Liver (tissue), 9 donors: ENCODE data around the gene HOXB13. TPM values are rescaled to one million over a fixed set of nuclear protein-coding genes. Genes with fewer than 3 reads are reported as not detected.
"Not testable (repeated sequence)": the region's sequence is repeated elsewhere in the genome, so short reads cannot be mapped to it uniquely, and the experiment has no call there.

ENCODE experiments used
- DNase-seq: peaks from one replicate; pipeline ENCODE4 v3.0.0-alpha.2; 2017; ENCODE audit warnings: low spot score
- H3K27ac ChIP-seq, 2 donors: one replicate each; pipeline ENCODE4 v1.7.0; 2013; ENCODE audit warnings: inconsistent platforms in 2 of 2, low read length in 2 of 2, control low read depth in 1 of 2, low read depth in 1 of 2, mild to moderate bottlenecking in 1 of 2
- H3K27me3 ChIP-seq, 4 donors: one replicate each; pipeline versions ENCODE4 v1.6.1 to v1.7.0; 2013; ENCODE audit warnings: low read length in 3 of 4, inconsistent platforms in 1 of 4, mild to moderate bottlenecking in 1 of 4, moderate library complexity in 1 of 4; ENCODE audit not compliant: control insufficient read depth in 4 of 4, insufficient read depth in 4 of 4
- H3K36me3 ChIP-seq, 4 donors: one replicate each; pipeline versions ENCODE4 v1.6.1 to v1.7.0; 2013; ENCODE audit warnings: low read length in 3 of 4, mild to moderate bottlenecking in 3 of 4, low read depth in 1 of 4, moderate library complexity in 1 of 4; ENCODE audit not compliant: control insufficient read depth in 4 of 4, insufficient read depth in 3 of 4
- H3K4me1 ChIP-seq, 4 donors: one replicate each; pipeline versions ENCODE4 v1.6.1 to v1.7.0; 2013; ENCODE audit warnings: low read length in 3 of 4, mild to moderate bottlenecking in 3 of 4, moderate library complexity in 1 of 4; ENCODE audit not compliant: control insufficient read depth in 4 of 4, insufficient read depth in 4 of 4
- H3K4me3 ChIP-seq, 3 donors: one replicate each; pipeline versions ENCODE4 v1.6.1 to v1.7.0; 2013; ENCODE audit warnings: low read length in 3 of 3, control low read depth in 1 of 3, low read depth in 1 of 3, mild to moderate bottlenecking in 1 of 3
- H3K9ac ChIP-seq, 2 donors: one replicate each; pipeline ENCODE4 v1.7.0; 2013; ENCODE audit warnings: low read length in 2 of 2, mild to moderate bottlenecking in 2 of 2, moderate library complexity in 2 of 2, control low read depth in 1 of 2, low read depth in 1 of 2
- H3K9me3 ChIP-seq, 4 donors: one replicate each; pipeline versions ENCODE4 v1.6.1 to v1.7.0; 2013; ENCODE audit warnings: low read length in 3 of 4; ENCODE audit not compliant: control insufficient read depth in 4 of 4
- EGR1 ChIP-seq, 2 donors: IDR thresholded peaks; 2 replicates each; pipeline ENCODE4 v1.6.1; 2016 to 2018; ENCODE audit warnings: antibody characterized with exemption in 2 of 2, low read depth in 2 of 2
- FOXA1 ChIP-seq: IDR thresholded peaks from 2 replicates; pipeline ENCODE4 v1.6.1; 2016; ENCODE audit warnings: antibody characterized with exemption
- FOXA2 ChIP-seq: IDR thresholded peaks from 2 replicates; pipeline ENCODE4 v1.6.1; 2016; ENCODE audit warnings: antibody characterized with exemption
- GABPA ChIP-seq, 2 donors: IDR thresholded peaks in 1 of 2; conservative IDR thresholded peaks in 1 of 2; 2 replicates each; pipeline ENCODE4 v1.6.1; 2016; ENCODE audit warnings: antibody characterized with exemption in 2 of 2, mild to moderate bottlenecking in 1 of 2, moderate library complexity in 1 of 2
- HNF4A ChIP-seq, 2 donors: conservative IDR thresholded peaks; 2 replicates each; pipeline ENCODE4 v1.6.1; 2016; ENCODE audit warnings: antibody characterized with exemption in 2 of 2, mild to moderate bottlenecking in 2 of 2
- HNF4G ChIP-seq: IDR thresholded peaks from 2 replicates; pipeline ENCODE4 v1.6.1; 2016; ENCODE audit warnings: antibody characterized with exemption
- JUND ChIP-seq, 2 donors: IDR thresholded peaks; 2 replicates each; pipeline ENCODE4 v1.6.1; 2016; ENCODE audit warnings: antibody characterized with exemption in 2 of 2
- NR2F2 ChIP-seq: IDR thresholded peaks from 2 replicates; pipeline ENCODE4 v1.6.1; 2016; ENCODE audit warnings: antibody characterized with exemption
- RAD21 ChIP-seq, 2 donors: IDR thresholded peaks; 2 replicates each; pipeline ENCODE4 v1.6.1; 2016; ENCODE audit warnings: antibody characterized with exemption in 2 of 2, mild to moderate bottlenecking in 2 of 2
- TAF1 ChIP-seq: conservative IDR thresholded peaks from 2 replicates; pipeline ENCODE4 v1.6.1; 2016; ENCODE audit warnings: antibody characterized with exemption, mild to moderate bottlenecking
- YY1 ChIP-seq: IDR thresholded peaks from 2 replicates; pipeline ENCODE4 v1.6.1; 2016; ENCODE audit warnings: antibody characterized with exemption, mild to moderate bottlenecking
- WGBS: extraction: QIAGEN DNeasy Blood & Tissue Kit; methylation state at CpG from one replicate; pipeline ENCODE4 v1.1.7; 2013; 5-methylcytosine and 5-hydroxymethylcytosine counted together
- polyA plus RNA-seq, 2 donors: library from polyadenylated mRNA; stranded (reverse) in 1 of 2; unstranded in 1 of 2; fragments of 200-250 nt in 1 of 2; fragments of >200 nt in 1 of 2; fragmentation: Nextera tagmentation in 1 of 2; extraction: Ambion mirVana in 1 of 2; gene quantifications; one replicate each; pipeline versions ENCODE4 v1.2.1 to v1.2.3, GENCODE V29; 2013 to 2015
- total RNA-seq, 2 donors: library from RNA; depleted of rRNA; stranded (reverse); fragments of >200 nt; gene quantifications; one replicate each; pipeline ENCODE4 v1.2.3, GENCODE V29; 2014
- TF ChIP-seq, protein P1 (sequence below): IDR thresholded peaks from 2 replicates; pipeline ENCODE4 v1.6.1; 2016; ENCODE audit warnings: antibody characterized with exemption
- TF ChIP-seq, protein P2 (sequence below): fragments of 150-350 bp; IDR thresholded peaks from 2 replicates; pipeline ENCODE4 v1.5.1; 2017; ENCODE audit warnings: improper control_type of control experiment, low read depth, low read length; ENCODE audit not compliant: missing input control
- TF ChIP-seq, protein P3 (sequence below): IDR thresholded peaks from 2 replicates; pipeline ENCODE4 v1.6.1; 2016; ENCODE audit warnings: antibody characterized with exemption
- TF ChIP-seq, protein P4 (sequence below): IDR thresholded peaks from 2 replicates; pipeline ENCODE4 v1.6.1; 2016; ENCODE audit warnings: antibody characterized with exemption
- TF ChIP-seq, protein P5 (sequence below): IDR thresholded peaks from 2 replicates; pipeline ENCODE4 v1.6.1; 2016; ENCODE audit warnings: antibody characterized with exemption, mild to moderate bottlenecking
- donor health status: healthy.
- donor health status: healthy.
- donor health status: healthy.
- donor health status: healthy.
- donor health status: healthy.

The HOXB13 gene
- total and polyA plus RNA-seq, 4 donors, result not detected

DNA sequence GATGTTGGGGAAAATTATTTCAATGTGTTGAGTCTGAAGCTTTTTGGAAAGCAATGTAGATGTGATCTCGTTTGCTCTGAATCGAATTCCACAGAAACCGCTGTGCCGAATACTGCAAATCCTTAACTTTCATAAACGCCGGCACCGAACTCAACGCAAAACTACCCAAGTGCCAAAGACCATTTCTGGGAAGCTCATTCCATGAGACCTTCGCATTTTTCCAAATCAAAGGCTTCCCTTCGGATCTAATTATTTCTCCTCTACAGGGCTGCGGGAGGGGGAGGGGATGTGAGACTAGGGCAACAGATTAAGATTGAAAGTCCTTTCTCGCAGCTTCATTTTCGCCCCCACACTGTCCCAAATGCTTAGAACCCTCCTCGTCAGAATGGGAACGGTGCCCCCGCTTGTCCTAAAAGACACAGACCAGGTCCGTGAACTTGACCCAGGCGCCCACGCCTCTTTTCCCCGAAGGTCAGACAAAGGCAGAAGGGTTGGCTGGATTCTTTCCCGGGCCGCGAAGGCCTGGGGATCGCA, 10.3 kb downstream of the HOXB13 start:
- Histone ChIP-seq H3K27ac (no peak overlapping the region), H3K9me3 (peaks cover 0 to 11% (median 0%) of the 10 kb centered on the region in 4 donors), H3K4me1 (peaks cover 0 to 10% (median under 1%) of the 10 kb centered on the region in 4 donors), H3K4me3 (no peak overlapping the region), H3K9ac (no peak overlapping the region), H3K36me3 (no peaks in the 10 kb centered on the region), H3K27me3 (peaks cover 6 to 39% (median 25%) of the 10 kb centered on the region in 4 donors)
- no peak for TF ChIP-seq FOXA2
- TF ChIP-seq GABPA (IDR thresholded peaks at IDR 0.05 in 1 of 2, conservative IDR thresholded peaks at IDR 0.05 in 1 of 2), result no peak
- TF ChIP-seq, protein P1, sequence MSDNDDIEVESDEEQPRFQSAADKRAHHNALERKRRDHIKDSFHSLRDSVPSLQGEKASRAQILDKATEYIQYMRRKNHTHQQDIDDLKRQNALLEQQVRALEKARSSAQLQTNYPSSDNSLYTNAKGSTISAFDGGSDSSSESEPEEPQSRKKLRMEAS, result no peak
- no peak for TF ChIP-seq TAF1
- WGBS, result 13% methylated on average over 24 of the region's 24 CpGs
- DNase-seq, result no peak

DNA sequence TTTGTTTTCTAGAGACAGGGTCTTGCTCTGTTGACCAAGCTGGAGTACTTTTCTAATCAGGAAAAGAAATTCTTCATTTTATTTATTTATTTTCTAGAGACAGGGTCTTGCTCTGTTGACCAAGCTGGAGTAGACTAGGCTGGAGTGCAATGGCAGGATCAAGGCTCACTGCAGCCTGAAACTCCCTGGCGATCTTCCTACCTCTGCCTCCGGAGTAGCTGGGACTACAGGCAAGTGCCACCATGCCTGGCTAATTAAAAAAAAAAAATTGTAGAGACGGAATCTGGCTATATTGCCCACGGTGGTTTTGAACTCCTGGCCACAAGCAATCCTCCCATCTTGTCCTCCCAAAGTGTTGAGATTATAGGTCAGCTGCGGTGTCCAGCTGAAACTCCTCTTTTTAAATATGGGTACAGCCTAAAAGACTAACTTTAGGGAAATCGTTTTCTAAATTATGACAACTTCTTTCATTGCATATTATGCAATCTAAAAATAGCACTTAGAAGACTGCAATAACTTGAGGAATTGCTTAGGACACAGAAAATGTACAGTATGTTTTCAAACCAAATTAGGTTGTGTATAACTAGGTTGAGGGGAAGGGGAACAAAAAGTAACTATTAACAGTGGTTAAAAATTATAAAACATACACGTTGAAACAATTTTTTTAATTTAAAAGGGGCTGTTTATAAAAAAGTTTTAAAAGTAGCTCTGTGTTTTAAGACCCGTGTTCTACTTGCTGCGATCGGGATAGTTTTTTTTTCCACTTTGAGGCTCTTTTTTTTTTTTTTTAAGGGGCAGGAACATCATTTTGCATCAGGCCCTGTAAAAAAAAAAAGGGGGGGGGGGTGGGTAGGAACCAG, 11.0 kb downstream of the HOXB13 start:
- Histone ChIP-seq H3K9me3 (peaks cover 0 to 11% (median 0%) of the 10 kb centered on the region in 4 donors), H3K4me1 (peaks cover 0 to 8% (median 0%) of the 10 kb centered on the region in 4 donors), H3K4me3 (no peak overlapping the region), H3K9ac (no peak overlapping the region), H3K36me3 (no peaks in the 10 kb centered on the region), H3K27ac (no peak overlapping the region), H3K27me3 (peaks cover 6 to 42% (median 26%) of the 10 kb centered on the region in 4 donors)
- WGBS, result 12% methylated on average over 10 of the region's 10 CpGs
- DNase-seq, result no peak
- TF ChIP-seq JUND (IDR thresholded peaks at IDR 0.05), result no peak
- TF ChIP-seq, protein P2, sequence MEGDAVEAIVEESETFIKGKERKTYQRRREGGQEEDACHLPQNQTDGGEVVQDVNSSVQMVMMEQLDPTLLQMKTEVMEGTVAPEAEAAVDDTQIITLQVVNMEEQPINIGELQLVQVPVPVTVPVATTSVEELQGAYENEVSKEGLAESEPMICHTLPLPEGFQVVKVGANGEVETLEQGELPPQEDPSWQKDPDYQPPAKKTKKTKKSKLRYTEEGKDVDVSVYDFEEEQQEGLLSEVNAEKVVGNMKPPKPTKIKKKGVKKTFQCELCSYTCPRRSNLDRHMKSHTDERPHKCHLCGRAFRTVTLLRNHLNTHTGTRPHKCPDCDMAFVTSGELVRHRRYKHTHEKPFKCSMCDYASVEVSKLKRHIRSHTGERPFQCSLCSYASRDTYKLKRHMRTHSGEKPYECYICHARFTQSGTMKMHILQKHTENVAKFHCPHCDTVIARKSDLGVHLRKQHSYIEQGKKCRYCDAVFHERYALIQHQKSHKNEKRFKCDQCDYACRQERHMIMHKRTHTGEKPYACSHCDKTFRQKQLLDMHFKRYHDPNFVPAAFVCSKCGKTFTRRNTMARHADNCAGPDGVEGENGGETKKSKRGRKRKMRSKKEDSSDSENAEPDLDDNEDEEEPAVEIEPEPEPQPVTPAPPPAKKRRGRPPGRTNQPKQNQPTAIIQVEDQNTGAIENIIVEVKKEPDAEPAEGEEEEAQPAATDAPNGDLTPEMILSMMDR, result no peak
- TF ChIP-seq HNF4G, result no peak
- TF ChIP-seq, protein P3, sequence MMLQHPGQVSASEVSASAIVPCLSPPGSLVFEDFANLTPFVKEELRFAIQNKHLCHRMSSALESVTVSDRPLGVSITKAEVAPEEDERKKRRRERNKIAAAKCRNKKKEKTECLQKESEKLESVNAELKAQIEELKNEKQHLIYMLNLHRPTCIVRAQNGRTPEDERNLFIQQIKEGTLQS, result no peak
- no peak for TF ChIP-seq TAF1
- no peak for TF ChIP-seq RAD21 (IDR thresholded peaks at IDR 0.05)
- TF ChIP-seq NR2F2, result no peak
- TF ChIP-seq, protein P4, sequence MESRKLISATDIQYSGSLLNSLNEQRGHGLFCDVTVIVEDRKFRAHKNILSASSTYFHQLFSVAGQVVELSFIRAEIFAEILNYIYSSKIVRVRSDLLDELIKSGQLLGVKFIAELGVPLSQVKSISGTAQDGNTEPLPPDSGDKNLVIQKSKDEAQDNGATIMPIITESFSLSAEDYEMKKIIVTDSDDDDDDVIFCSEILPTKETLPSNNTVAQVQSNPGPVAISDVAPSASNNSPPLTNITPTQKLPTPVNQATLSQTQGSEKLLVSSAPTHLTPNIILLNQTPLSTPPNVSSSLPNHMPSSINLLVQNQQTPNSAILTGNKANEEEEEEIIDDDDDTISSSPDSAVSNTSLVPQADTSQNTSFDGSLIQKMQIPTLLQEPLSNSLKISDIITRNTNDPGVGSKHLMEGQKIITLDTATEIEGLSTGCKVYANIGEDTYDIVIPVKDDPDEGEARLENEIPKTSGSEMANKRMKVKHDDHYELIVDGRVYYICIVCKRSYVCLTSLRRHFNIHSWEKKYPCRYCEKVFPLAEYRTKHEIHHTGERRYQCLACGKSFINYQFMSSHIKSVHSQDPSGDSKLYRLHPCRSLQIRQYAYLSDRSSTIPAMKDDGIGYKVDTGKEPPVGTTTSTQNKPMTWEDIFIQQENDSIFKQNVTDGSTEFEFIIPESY, result no peak
- no peak for TF ChIP-seq EGR1 (IDR thresholded peaks at IDR 0.05; ENCODE audit: low read depth in 2 of 2)
- TF ChIP-seq, protein P5, sequence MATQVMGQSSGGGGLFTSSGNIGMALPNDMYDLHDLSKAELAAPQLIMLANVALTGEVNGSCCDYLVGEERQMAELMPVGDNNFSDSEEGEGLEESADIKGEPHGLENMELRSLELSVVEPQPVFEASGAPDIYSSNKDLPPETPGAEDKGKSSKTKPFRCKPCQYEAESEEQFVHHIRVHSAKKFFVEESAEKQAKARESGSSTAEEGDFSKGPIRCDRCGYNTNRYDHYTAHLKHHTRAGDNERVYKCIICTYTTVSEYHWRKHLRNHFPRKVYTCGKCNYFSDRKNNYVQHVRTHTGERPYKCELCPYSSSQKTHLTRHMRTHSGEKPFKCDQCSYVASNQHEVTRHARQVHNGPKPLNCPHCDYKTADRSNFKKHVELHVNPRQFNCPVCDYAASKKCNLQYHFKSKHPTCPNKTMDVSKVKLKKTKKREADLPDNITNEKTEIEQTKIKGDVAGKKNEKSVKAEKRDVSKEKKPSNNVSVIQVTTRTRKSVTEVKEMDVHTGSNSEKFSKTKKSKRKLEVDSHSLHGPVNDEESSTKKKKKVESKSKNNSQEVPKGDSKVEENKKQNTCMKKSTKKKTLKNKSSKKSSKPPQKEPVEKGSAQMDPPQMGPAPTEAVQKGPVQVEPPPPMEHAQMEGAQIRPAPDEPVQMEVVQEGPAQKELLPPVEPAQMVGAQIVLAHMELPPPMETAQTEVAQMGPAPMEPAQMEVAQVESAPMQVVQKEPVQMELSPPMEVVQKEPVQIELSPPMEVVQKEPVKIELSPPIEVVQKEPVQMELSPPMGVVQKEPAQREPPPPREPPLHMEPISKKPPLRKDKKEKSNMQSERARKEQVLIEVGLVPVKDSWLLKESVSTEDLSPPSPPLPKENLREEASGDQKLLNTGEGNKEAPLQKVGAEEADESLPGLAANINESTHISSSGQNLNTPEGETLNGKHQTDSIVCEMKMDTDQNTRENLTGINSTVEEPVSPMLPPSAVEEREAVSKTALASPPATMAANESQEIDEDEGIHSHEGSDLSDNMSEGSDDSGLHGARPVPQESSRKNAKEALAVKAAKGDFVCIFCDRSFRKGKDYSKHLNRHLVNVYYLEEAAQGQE, result no peak
- no peak for TF ChIP-seq HNF4A (conservative IDR thresholded peaks at IDR 0.05)
- no peak for TF ChIP-seq FOXA2
- TF ChIP-seq GABPA (IDR thresholded peaks at IDR 0.05 in 1 of 2, conservative IDR thresholded peaks at IDR 0.05 in 1 of 2), result no peak
- TF ChIP-seq, protein P1, result no peak
- no peak for TF ChIP-seq YY1
- TF ChIP-seq FOXA1, result no peak

DNA sequence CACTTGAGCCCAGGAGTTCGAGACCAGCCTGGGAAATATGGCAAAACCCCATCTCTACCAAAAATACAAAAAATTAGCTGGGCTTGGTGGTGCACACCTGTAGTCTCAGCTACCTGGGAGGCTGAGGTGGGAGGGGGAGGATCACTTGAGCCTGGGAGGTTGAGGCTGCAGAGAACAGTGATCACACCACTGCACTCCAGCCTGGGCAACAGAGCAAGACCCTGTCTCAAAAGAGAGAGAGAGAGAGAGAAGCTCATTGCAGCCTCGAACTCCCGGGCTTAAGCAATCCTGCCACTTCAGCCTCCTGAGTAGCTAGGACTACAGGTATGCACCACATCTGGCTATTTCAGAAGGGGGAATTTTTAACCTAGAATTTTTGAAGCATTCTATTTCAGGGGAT, 12.0 kb downstream of the HOXB13 start:
- H3K9ac ChIP-seq, H3K4me1 ChIP-seq, H3K36me3 ChIP-seq, H3K4me3 ChIP-seq, DNase-seq, H3K27ac ChIP-seq: not testable (repeated sequence)
- WGBS, result 71% methylated on average over 3 of the region's 3 CpGs
- Histone ChIP-seq H3K9me3 (peaks cover 0 to 11% (median 0%) of the 10 kb centered on the region in 4 donors), H3K27me3 (peaks cover 4 to 39% (median 22%) of the 10 kb centered on the region in 4 donors)
